ENCODE measurements around the gene GRAMD4.
"Not testable (repeated sequence)": the region's sequence is repeated elsewhere in the genome, so short reads cannot be mapped to it uniquely, and the experiment has no call there.

- TF ChIP-seq CTCF (conservative IDR thresholded peaks at IDR 0.05; ENCODE audit: low read depth, low read length); EZH2 (IDR thresholded peaks at IDR 0.05; ENCODE audit: low read length, unreplicated experiment): not testable (repeated sequence)
Observed at GRCh38 chr22:46642840-46643480, 22.8 kb downstream of the GRAMD4 start.
